Natural killer cell (primary cell): ENCODE measurements around the gene GOLGA2. TPM values are rescaled to one million over a fixed set of nuclear protein-coding genes. Genes with fewer than 3 reads are reported as not detected.

Experiments
- ATAC-seq, 3 donors: fragments of 150-1000 bp in 2 of 3; fragments of 200-7000 bp in 1 of 3; cut with Tn5 transposase; 1 replicate in 1 of 3; 2 replicates in 2 of 3; pipeline ENCODE4 v1.10.0; 2021; ENCODE audit warnings: mild to moderate bottlenecking in 2 of 3, moderate library complexity in 2 of 3
- DNase-seq, 2 donors: peaks; one replicate each; pipeline versions ENCODE4 v3.0.0 to v3.0.0-alpha.2; 2013 to 2021; ENCODE audit warnings: mixed read lengths in 1 of 2
- H3K27ac ChIP-seq: one replicate; pipeline ENCODE4 v1.5.1; 2013; ENCODE audit warnings: mild to moderate bottlenecking, low read length
- H3K27me3 ChIP-seq: one replicate; pipeline ENCODE4 v1.6.1; 2013; ENCODE audit warnings: low read length; ENCODE audit not compliant: control insufficient read depth, insufficient read depth
- H3K36me3 ChIP-seq: one replicate; pipeline ENCODE4 v1.6.1; 2013; ENCODE audit warnings: low read length; ENCODE audit not compliant: control insufficient read depth, insufficient read depth
- H3K4me1 ChIP-seq: one replicate; pipeline ENCODE4 v1.6.1; 2013; ENCODE audit warnings: low read length; ENCODE audit not compliant: control insufficient read depth, insufficient read depth
- H3K4me3 ChIP-seq: one replicate; pipeline ENCODE4 v1.5.1; 2013; ENCODE audit warnings: low read length
- H3K9me3 ChIP-seq: one replicate; pipeline ENCODE4 v1.6.1; 2013; ENCODE audit warnings: low read length; ENCODE audit not compliant: control insufficient read depth, insufficient read depth
- H3K27ac Mint-ChIP-seq, 2 donors: one replicate each; pipeline ENCODE4 v1.8.0; 2022; ENCODE audit warnings: mild to moderate bottlenecking in 2 of 2, mixed read lengths in 2 of 2, moderate library complexity in 1 of 2
- H3K27me3 Mint-ChIP-seq, 2 donors: one replicate each; pipeline ENCODE4 v1.8.0; 2022; ENCODE audit warnings: low read depth in 2 of 2, mixed read lengths in 2 of 2
- H3K36me3 Mint-ChIP-seq: one replicate; pipeline ENCODE4 v1.8.0; 2022; ENCODE audit warnings: mixed read lengths
- H3K4me1 Mint-ChIP-seq, 2 donors: one replicate each; pipeline ENCODE4 v1.8.0; 2022; ENCODE audit warnings: mixed read lengths in 2 of 2
- H3K4me3 Mint-ChIP-seq: one replicate; pipeline ENCODE4 v1.8.0; 2022; ENCODE audit warnings: mild to moderate bottlenecking, moderate library complexity, mixed read lengths
- H3K9me3 Mint-ChIP-seq, 2 donors: one replicate each; pipeline ENCODE4 v1.8.0; 2022; ENCODE audit warnings: mixed read lengths in 2 of 2
- WGBS: methylation state at CpG from one replicate; pipeline ENCODE4 v1.1.7; 2013; ENCODE audit warnings: missing lambda C conversion rate; ENCODE audit not compliant: insufficient coverage; 5-methylcytosine and 5-hydroxymethylcytosine counted together
- intact Hi-C: fragments of 100-400 bp; cut with micrococcal nuclease; formaldehyde crosslinking; loops from one replicate; pipeline ENCODE4 v1.14.2; 2022
- total RNA-seq, 4 donors: library from RNA; stranded (reverse); fragments of 120-200 nt in 1 of 4; gene quantifications; one replicate each; pipeline versions ENCODE4 v1.2.3 to v1.2.4, GENCODE V29; 2013 to 2022
- TF ChIP-seq, protein P1 (sequence below): fragments of 200-600 bp; IDR thresholded peaks from one replicate; pipeline ENCODE4 v1.8.0; 2022; ENCODE audit warnings: antibody characterized with exemption

Gene GOLGA2
- total RNA-seq, 3 donors from 2014 or later (not counting 1 experiment from before 2014, with no cell fraction given): 78.0 to 101 (median 90.9) TPM

DNA sequence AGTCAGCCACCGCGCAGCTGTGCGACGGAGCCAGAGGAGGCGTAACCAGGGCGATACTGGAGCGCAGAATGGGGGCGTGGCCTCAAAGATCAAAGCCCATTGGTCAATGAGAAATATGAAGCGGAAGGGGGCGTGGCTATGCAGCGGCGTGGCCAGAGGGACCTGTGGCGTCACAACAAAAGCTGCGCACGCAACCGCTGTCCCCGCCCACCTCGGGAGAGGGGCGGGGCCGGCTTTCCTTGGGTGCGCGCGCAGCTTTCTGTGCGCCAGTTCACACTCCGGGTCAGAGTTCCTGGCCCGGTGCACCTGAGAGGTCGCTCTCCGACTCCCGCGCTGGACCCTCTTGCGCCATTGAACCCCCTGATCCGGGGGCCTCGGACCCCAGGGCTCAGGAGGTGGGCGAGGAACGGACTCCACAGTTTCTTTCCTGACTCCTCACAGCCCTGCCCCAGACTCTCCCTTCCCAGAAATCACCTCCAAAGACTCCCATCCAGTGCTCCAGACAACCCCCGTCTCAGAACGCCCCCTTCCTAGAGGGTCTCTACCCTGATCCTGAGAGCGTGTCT lies 284 bp upstream of the GOLGA2 start, which contains the start of gene SWI5:
SWI5 (plus strand) TSS at position 269 of the 566 bp plus-strand sequence.
- H3K9me3 Mint-ChIP-seq: no peaks in the 10 kb centered on the region
- under 1% methylated on average over 38 of the region's 38 CpGs for WGBS
- H3K36me3 Mint-ChIP-seq: no peaks in the 10 kb centered on the region
- Histone ChIP-seq H3K27me3 (no peaks in the 10 kb centered on the region), H3K27ac (peak within 1 kb of the TSS; percentile 80), H3K4me3 (peak within 1 kb of the TSS; percentile 71), H3K9me3 (no peaks in the 10 kb centered on the region), H3K4me1 (peaks cover 23% of the 10 kb centered on the region), H3K36me3 (peaks cover 14% of the 10 kb centered on the region)
- peak within 1 kb of the TSS; percentile 91 to 99 for H3K27ac Mint-ChIP-seq
- H3K4me1 Mint-ChIP-seq: peaks cover 21 to 33% of the 10 kb centered on the region in 2 donors
- H3K4me3 Mint-ChIP-seq: peak within 1 kb of the TSS; percentile 92
- DNase-seq: peak; percentile 99 to 100
- ATAC-seq: peak; percentile 92 to 99 (median 93)
- TF ChIP-seq, protein P1, sequence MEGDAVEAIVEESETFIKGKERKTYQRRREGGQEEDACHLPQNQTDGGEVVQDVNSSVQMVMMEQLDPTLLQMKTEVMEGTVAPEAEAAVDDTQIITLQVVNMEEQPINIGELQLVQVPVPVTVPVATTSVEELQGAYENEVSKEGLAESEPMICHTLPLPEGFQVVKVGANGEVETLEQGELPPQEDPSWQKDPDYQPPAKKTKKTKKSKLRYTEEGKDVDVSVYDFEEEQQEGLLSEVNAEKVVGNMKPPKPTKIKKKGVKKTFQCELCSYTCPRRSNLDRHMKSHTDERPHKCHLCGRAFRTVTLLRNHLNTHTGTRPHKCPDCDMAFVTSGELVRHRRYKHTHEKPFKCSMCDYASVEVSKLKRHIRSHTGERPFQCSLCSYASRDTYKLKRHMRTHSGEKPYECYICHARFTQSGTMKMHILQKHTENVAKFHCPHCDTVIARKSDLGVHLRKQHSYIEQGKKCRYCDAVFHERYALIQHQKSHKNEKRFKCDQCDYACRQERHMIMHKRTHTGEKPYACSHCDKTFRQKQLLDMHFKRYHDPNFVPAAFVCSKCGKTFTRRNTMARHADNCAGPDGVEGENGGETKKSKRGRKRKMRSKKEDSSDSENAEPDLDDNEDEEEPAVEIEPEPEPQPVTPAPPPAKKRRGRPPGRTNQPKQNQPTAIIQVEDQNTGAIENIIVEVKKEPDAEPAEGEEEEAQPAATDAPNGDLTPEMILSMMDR: no peak
- peaks cover 0 to 2% of the 10 kb centered on the region in 2 donors for H3K27me3 Mint-ChIP-seq
- intact Hi-C loops: loop anchor here (5.0 kb wide), 1 partner anchor 46 kb away; the partner anchor contains the start of genes COQ4 and TRUB2

DNA sequence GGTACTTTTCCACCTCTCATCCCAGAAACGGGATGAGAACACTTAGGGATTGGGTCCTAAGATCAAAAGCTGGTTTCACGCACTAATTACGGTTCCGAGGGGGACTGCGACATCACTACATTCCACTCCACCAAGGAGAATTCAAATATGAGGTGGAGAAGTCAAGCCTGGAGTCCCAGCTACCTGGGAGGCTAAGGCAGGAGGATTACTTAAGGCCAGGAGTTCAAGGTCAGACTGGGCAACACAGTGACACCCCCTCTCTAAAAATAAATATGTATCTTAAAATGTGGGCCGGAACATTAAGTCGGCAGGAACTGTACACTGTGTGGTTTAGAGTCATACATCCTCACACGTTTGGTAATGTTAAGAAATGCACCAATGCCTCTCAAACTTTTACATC lies 1.6 kb downstream of the GOLGA2 start:
- Histone ChIP-seq H3K4me3 (no peak overlapping the region), H3K9me3 (no peaks in the 10 kb centered on the region), H3K27me3 (no peaks in the 10 kb centered on the region), H3K27ac (no peak overlapping the region), H3K36me3 (peaks cover 16% of the 10 kb centered on the region), H3K4me1 (peaks cover 23% of the 10 kb centered on the region)
- H3K4me1 Mint-ChIP-seq: peaks cover 21 to 33% of the 10 kb centered on the region in 2 donors
- peaks cover 0 to 2% of the 10 kb centered on the region in 2 donors for H3K27me3 Mint-ChIP-seq
- 81% methylated on average over 5 of the region's 8 CpGs for WGBS
- ATAC-seq (no peak), DNase-seq (no peak)
- H3K36me3 Mint-ChIP-seq: no peaks in the 10 kb centered on the region
- TF ChIP-seq, protein P1: no peak
- H3K4me3 Mint-ChIP-seq: peak overlapping the region; percentile 92
- H3K27ac Mint-ChIP-seq: peak overlapping the region; percentile 91 to 99
- no peaks in the 10 kb centered on the region for H3K9me3 Mint-ChIP-seq
- intact Hi-C loops: no loop called here

DNA sequence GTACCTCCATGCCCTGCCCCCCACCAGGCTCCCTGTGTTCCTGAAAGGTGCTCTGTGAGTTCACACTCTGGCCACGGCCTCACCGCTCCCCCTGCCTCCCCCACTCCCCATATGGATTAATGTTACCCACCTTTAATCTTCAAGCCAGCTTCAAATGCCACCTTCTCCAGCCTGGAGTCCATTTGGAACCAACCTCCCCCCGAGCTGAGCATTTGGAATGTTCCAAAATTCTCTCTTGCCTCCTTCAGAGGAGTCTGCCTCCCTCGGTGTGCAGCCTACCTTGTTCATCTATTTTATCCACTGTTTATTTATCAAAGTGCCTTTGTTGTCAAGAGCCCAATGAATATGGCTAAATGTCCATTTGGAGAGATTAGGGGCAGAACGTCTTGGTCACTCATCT lies 4.3 kb downstream of the GOLGA2 start:
- Mint-ChIP-seq H3K4me1 (peaks cover 10 to 30% of the 10 kb centered on the region in 2 donors), H3K9me3 (no peaks in the 10 kb centered on the region), H3K27me3 (peaks cover 0 to 1% of the 10 kb centered on the region in 2 donors), H3K27ac (no peak overlapping the region), H3K4me3 (no peak overlapping the region), H3K36me3 (no peaks in the 10 kb centered on the region)
- no peak overlapping the region for H3K27ac ChIP-seq
- DNase-seq (no peak), ATAC-seq (no peak)
- H3K9me3 ChIP-seq: no peaks in the 10 kb centered on the region
- no peak overlapping the region for H3K4me3 ChIP-seq
- H3K4me1 ChIP-seq: peaks cover 16% of the 10 kb centered on the region
- intact Hi-C loops: no loop called here
- no peaks in the 10 kb centered on the region for H3K27me3 ChIP-seq
- H3K36me3 ChIP-seq: peaks cover 33% of the 10 kb centered on the region
- 81% methylated on average over 5 of the region's 5 CpGs for WGBS
- TF ChIP-seq, protein P1: no peak

DNA sequence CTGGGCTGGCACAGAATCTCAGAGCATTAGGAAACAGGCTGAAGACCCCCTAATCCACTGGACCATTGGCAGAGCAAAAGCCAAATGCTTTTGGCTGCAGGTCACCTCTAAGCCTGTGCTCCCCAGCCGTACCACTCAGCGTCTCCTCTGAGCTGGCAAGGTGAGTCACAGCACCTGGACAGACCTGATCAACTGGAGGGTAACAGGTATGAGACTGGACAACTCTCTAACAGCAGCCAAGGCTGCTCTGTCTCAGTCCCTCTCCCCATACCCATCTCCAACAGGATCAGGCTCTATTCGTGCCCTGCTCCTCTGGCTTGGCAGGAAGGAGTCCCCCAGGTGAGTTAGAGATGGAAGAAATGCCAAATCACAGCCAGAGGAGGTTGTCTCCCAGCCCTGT lies 4.7 kb downstream of the GOLGA2 start:
- WGBS: 94% methylated on average over 3 of the region's 3 CpGs
- H3K4me3 ChIP-seq: no peak overlapping the region
- H3K27ac Mint-ChIP-seq: no peak overlapping the region
- no peaks in the 10 kb centered on the region for H3K27me3 ChIP-seq
- no peak overlapping the region for H3K27ac ChIP-seq
- no peaks in the 10 kb centered on the region for H3K9me3 Mint-ChIP-seq
- intact Hi-C loops: no loop called here
- H3K36me3 Mint-ChIP-seq: no peaks in the 10 kb centered on the region
- peaks cover 6 to 26% of the 10 kb centered on the region in 2 donors for H3K4me1 Mint-ChIP-seq
- no peaks in the 10 kb centered on the region for H3K9me3 ChIP-seq
- H3K4me1 ChIP-seq: peaks cover 12% of the 10 kb centered on the region
- no peak for DNase-seq
- peaks cover 33% of the 10 kb centered on the region for H3K36me3 ChIP-seq
- no peak for ATAC-seq
- TF ChIP-seq, protein P1: no peak
- H3K27me3 Mint-ChIP-seq: no peaks in the 10 kb centered on the region
- H3K4me3 Mint-ChIP-seq: no peak overlapping the region
